HG02642 (cell line): ENCODE data around the gene IFNA4.
A peak's percentile ranks its signal among the peaks of the same experiment; 100 is the strongest.
"Not testable (repeated sequence)": the region's sequence is repeated elsewhere in the genome, so short reads cannot be mapped to it uniquely, and the experiment has no call there.

ENCODE experiments used
- ATAC-seq: cut with Tn5 transposase; IDR thresholded peaks from one replicate; pipeline ENCODE4 v1.9.1; 2021; ENCODE audit warnings: mild to moderate bottlenecking; ENCODE audit not compliant: unreplicated experiment, poor library complexity

The IFNA4 gene

DNA sequence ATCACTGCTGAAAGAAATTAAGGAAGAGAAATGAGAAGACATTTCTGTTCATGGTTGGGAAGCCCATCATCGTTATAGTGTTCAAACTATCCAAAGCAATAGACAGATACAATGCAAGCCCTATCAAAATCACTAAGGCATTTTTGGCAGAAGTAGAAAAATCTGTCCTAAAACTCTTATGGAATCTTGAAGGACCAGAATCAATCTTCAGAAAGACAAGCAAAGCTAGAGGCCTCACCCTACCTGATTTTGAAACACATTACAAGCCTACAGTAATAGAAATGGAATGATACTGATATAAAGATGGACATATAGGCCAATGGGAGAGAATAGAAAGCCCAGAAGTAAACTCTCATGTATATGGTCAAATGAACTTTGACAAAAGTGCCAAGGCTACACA, 16.0 kb downstream of the IFNA4 start:
- ATAC-seq: no peak

DNA sequence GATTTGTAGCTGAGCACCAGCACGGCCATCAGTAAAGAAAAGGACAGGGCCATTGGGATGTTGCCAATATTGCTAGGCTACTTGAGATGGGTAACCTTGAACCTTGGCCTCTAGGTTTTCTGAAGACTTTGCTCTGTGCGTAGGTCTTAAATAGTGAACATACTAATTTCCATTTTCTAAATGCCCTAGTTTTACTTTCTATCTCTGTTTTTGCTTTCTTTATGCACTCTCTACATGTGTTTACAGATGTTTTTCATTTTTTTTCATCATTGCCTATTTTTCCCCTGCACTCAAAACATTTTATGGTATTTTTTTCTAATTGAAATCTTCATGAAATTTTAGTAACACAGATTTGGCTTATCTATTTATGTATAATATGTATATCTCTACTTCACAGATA, 20.8 kb downstream of the IFNA4 start, which contains the start of gene IFNA21:
IFNA21 (minus strand) TSS at position 101 of the 400 bp plus-strand sequence; CDS start at position 53, 48 bp downstream.
- ATAC-seq: not testable (repeated sequence)

DNA sequence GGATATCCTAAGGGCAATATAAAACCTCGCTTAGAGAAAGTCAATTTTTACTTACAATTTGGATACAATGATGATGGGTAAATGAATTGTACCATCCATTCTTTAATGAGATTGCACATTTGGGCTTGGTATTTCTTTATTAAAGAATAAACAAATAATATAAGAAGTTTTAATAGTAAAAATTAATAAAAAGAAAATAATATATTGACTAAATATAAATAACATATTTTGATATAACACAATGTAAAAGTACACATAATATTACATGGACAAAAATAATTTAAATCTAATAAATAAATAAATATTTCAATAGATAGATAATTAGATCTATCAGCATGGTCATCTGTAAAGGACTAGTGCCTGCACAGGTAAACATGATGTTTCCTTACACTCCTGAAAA, 21.9 kb downstream of the IFNA4 start:
- ATAC-seq: no peak

- peak; percentile 88 for ATAC-seq
Observed at GRCh38 chr9:21160178-21160577, 27.2 kb downstream of the IFNA4 start.

DNA sequence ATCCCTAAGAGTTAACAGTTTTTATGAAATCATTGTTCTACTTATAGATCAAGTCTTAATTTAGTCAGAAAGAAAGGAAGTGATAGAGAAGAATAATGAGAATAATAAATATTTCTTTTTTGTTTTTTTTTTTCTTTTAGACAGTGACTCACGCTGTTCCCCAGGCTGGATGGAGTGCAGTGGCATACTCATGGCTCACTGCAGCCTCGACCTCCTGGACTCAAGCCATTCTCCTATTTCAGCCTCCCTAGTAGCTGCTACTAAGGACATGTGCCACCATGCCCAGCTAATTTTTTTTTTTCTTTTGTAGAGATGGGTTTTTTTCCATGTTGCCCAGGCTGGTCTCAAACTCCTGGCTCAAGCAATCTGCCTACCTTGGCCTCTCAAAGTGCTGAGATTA, 31.9 kb downstream of the IFNA4 start:
- no peak for ATAC-seq

DNA sequence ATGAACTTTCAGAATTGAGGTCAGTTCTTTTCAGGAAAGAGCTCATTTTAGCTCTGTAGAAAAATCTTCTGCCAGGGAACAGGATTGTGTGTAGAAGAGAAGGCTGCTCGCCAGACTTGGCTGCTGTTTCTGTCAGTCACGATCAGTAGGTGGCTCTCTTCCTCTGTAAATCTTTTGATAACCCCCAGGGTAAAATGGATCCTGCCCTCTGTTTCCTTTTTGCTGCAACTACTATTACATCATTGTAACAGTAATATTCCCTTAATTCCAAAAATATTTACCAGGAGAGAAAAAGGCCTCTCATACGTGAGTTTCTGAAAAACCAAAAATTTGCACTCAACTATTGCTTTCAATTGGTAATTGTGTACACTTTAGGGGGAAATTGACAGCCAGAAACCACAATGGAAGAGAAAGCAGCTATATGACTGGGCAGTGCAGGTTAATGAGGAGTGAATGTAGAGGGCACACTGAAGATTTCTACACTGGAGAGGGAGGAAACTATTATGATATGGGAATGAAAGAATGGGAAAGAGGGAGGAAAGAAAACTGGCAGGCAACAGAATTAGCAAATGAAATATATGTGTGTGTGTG, 33.3 kb downstream of the IFNA4 start:
- ATAC-seq: peak; percentile 90

GRCh38 chr9:21153336-21154017, 33.9 kb downstream of the IFNA4 start:
- ATAC-seq: peak; percentile 27

DNA sequence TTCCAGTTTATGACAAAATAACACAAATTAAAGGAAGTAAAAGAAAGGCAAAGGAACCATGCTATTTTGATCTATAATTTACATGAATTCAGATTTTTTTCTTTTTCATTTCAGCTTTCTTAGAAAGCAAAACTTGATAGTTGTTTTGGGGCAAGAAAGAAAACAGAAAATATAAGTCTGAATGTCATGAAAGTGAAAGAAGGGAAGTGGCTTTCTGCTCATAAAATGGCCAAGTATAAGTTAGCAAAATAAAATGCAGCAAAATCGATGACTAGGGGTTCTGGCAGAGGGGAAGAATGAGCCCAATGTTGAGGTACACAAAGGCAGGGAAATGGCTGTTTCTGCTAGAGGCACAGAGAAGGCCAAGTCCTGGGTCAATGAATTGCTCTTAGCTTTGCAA, 42.8 kb downstream of the IFNA4 start:
- peak; percentile 54 for ATAC-seq

DNA sequence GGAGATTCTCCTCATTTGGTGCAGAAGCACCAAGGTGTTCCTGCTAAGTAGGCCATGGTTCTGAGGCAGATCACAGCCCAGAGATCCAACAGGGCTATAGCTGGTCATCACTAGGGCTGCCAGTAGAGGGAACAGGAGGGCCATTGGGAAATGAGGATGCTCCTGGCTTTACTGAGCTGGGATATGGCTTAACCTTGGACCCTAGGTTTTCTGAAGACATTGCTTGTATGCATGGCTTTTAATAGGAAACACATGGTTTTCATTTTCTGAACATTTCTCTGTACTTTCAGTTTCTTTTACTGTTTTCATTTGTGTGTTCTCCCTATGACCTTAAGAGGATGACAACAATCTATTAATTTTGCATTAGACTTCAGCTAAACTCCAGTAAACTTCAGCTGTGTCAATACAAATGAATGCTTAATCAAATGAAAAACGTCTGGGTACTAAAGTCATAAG, 45.9 kb downstream of the IFNA4 start, which contains the start of gene IFNW1:
IFNW1 (minus strand) TSS at position 406 of the 456 bp plus-strand sequence; CDS start at position 144, 262 bp downstream.
- peak; percentile 77 for ATAC-seq

DNA sequence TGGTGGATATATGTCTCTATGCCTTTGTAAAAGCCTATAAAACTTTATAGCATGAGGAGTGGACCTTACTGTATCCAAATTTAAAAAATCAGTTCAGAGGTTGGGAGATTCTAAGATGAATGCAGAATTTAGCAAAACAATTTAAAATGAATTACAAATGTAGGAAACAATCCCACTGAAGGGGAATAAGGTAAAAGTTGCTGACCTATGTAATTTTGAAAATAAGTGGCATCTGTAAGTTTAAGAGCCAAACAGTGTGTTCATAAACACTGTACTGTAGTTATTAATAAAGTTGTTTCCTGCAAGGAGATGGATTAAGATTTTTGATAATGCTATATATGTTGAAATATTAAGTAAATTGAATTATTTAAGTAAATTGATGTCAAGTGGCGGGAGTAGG, 50.4 kb downstream of the IFNA4 start:
- ATAC-seq: no peak
